ENCODE measurements around the gene MYL2. TPM values are rescaled to one million over a fixed set of nuclear protein-coding genes. Genes with fewer than 3 reads are reported as not detected.

The MYL2 gene
- total RNA-seq, 3 donors from 2014 or later (not counting 1 experiment from before 2014, with no cell fraction given) = not detected

DNA sequence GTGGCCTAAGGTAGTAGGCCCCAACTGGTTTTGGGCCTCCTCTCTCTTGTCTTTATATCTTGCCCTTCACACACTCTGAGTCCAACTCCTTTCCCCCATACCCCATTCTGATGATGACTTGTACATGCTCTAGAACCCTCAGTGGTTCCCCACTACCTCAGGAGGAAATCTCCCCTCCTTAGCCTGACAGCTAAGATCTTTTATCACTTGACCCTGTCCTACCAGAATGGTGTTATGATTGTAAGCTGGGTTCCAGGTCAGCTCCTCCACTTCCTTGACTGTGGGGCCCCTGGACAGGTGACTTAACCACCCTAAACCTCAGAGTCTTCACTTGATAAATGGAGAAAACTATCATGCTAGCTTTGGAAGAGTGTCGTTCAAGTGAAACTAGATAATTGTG is 9.4 kb upstream of the MYL2 start:
- no peaks in the 10 kb centered on the region for H3K4me1 ChIP-seq (ENCODE audit: control insufficient read depth, insufficient read depth, low read length)
- Mint-ChIP-seq H3K36me3 (no peaks in the 10 kb centered on the region), H3K4me1 (no peaks in the 10 kb centered on the region), H3K27ac (no peak overlapping the region), H3K27me3 (ENCODE audit: low read depth in 2 of 2) (peaks cover 0 to 13% of the 10 kb centered on the region in 2 donors), H3K9me3 (no peaks in the 10 kb centered on the region), H3K4me3 (no peak overlapping the region)
- no peaks in the 10 kb centered on the region for H3K9me3 ChIP-seq (ENCODE audit: control insufficient read depth, insufficient read depth, low read length)
- no peaks in the 10 kb centered on the region for H3K36me3 ChIP-seq (ENCODE audit: control insufficient read depth, insufficient read depth, low read length)
- DNase-seq (no peak), ATAC-seq (no peak)
- TF ChIP-seq, protein P1, sequence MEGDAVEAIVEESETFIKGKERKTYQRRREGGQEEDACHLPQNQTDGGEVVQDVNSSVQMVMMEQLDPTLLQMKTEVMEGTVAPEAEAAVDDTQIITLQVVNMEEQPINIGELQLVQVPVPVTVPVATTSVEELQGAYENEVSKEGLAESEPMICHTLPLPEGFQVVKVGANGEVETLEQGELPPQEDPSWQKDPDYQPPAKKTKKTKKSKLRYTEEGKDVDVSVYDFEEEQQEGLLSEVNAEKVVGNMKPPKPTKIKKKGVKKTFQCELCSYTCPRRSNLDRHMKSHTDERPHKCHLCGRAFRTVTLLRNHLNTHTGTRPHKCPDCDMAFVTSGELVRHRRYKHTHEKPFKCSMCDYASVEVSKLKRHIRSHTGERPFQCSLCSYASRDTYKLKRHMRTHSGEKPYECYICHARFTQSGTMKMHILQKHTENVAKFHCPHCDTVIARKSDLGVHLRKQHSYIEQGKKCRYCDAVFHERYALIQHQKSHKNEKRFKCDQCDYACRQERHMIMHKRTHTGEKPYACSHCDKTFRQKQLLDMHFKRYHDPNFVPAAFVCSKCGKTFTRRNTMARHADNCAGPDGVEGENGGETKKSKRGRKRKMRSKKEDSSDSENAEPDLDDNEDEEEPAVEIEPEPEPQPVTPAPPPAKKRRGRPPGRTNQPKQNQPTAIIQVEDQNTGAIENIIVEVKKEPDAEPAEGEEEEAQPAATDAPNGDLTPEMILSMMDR (IDR thresholded peaks at IDR 0.05) = no peak
- no peak overlapping the region for H3K4me3 ChIP-seq (ENCODE audit: low read length)
- intact Hi-C loops (cut with micrococcal nuclease) = no loop called here
- H3K27ac ChIP-seq (ENCODE audit: low read length) = no peak overlapping the region
- 100% methylated on average over 1 of the region's 1 CpG for WGBS (ENCODE audit: insufficient coverage)
- H3K27me3 ChIP-seq (ENCODE audit: control insufficient read depth, insufficient read depth, low read length) = no peaks in the 10 kb centered on the region

DNA sequence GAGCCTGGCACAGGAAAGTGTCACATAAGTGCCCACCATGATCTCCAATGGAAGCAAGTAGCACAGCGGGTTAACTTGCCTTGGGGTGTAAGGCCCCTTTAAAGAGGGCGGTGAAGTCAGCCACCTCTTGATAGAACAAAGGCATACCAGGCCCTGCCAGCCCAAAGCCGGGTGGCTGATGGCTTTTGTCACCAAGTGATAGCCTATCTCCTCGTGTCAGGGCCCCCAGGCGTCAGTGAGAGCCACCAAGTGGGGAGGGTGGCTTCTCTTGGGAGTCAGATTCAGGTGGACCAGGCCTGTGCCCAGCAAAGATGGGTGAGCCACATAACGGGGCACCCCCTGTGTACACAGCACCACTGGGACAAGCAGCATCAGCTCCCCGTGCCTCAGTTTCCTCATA is 8.3 kb upstream of the MYL2 start:
- WGBS (ENCODE audit: insufficient coverage) = 81% methylated on average over 7 of the region's 7 CpGs
- H3K9me3 Mint-ChIP-seq = no peaks in the 10 kb centered on the region
- no peak overlapping the region for H3K4me3 ChIP-seq (ENCODE audit: low read length)

DNA sequence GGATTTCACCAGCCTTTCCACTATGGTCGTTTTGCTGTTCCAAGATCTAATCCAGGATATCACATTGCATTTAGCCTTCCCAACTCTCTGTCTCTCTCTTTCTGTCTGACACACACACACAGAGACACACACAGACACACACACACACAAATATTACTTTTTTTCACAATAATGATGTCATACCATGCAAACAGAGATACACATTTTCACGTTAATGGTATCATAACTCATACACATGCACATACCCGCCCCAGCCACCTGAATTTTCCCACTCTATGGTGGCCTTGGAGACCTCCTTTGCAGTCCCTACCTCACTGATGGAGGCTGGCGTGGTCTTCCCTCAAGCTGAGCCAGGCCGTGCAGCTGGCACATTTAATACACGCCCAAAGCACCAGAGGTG is 7.2 kb upstream of the MYL2 start:
- Histone ChIP-seq H3K27me3 (ENCODE audit: control insufficient read depth, insufficient read depth, low read length) (no peaks in the 10 kb centered on the region), H3K9me3 (ENCODE audit: control insufficient read depth, insufficient read depth, low read length) (no peaks in the 10 kb centered on the region), H3K27ac (ENCODE audit: low read length) (no peak overlapping the region), H3K4me1 (ENCODE audit: control insufficient read depth, insufficient read depth, low read length) (no peaks in the 10 kb centered on the region), H3K36me3 (ENCODE audit: control insufficient read depth, insufficient read depth, low read length) (no peaks in the 10 kb centered on the region), H3K4me3 (ENCODE audit: low read length) (no peak overlapping the region)
- DNase-seq = no peak
- H3K27me3 Mint-ChIP-seq (ENCODE audit: low read depth in 2 of 2) = peaks cover 0 to 12% of the 10 kb centered on the region in 2 donors
- H3K36me3 Mint-ChIP-seq = no peaks in the 10 kb centered on the region
- TF ChIP-seq, protein P1 (IDR thresholded peaks at IDR 0.05) = no peak
- ATAC-seq = no peak
- intact Hi-C loops (cut with micrococcal nuclease) = no loop called here
- no peak overlapping the region for H3K4me3 Mint-ChIP-seq
- WGBS (ENCODE audit: insufficient coverage) = 79% methylated on average over 4 of the region's 6 CpGs
- H3K9me3 Mint-ChIP-seq = no peaks in the 10 kb centered on the region
- no peaks in the 10 kb centered on the region for H3K4me1 Mint-ChIP-seq
- H3K27ac Mint-ChIP-seq = no peak overlapping the region

More for the DNA sequence above, 8.3 kb upstream of the MYL2 start:
- H3K27me3 ChIP-seq (ENCODE audit: control insufficient read depth, insufficient read depth, low read length) = no peaks in the 10 kb centered on the region
- peaks cover 0 to 9% of the 10 kb centered on the region in 2 donors for H3K27me3 Mint-ChIP-seq (ENCODE audit: low read depth in 2 of 2)
- no peak for ATAC-seq
- TF ChIP-seq, protein P1 (IDR thresholded peaks at IDR 0.05) = no peak
- intact Hi-C loops (cut with micrococcal nuclease) = no loop called here
- no peak overlapping the region for H3K27ac Mint-ChIP-seq
- no peak for DNase-seq
- H3K4me1 ChIP-seq (ENCODE audit: control insufficient read depth, insufficient read depth, low read length) = no peaks in the 10 kb centered on the region
- H3K36me3 ChIP-seq (ENCODE audit: control insufficient read depth, insufficient read depth, low read length) = no peaks in the 10 kb centered on the region
- H3K36me3 Mint-ChIP-seq = no peaks in the 10 kb centered on the region
- H3K4me1 Mint-ChIP-seq = no peaks in the 10 kb centered on the region
- no peak overlapping the region for H3K27ac ChIP-seq (ENCODE audit: low read length)
- no peaks in the 10 kb centered on the region for H3K9me3 ChIP-seq (ENCODE audit: control insufficient read depth, insufficient read depth, low read length)
- no peak overlapping the region for H3K4me3 Mint-ChIP-seq

DNA sequence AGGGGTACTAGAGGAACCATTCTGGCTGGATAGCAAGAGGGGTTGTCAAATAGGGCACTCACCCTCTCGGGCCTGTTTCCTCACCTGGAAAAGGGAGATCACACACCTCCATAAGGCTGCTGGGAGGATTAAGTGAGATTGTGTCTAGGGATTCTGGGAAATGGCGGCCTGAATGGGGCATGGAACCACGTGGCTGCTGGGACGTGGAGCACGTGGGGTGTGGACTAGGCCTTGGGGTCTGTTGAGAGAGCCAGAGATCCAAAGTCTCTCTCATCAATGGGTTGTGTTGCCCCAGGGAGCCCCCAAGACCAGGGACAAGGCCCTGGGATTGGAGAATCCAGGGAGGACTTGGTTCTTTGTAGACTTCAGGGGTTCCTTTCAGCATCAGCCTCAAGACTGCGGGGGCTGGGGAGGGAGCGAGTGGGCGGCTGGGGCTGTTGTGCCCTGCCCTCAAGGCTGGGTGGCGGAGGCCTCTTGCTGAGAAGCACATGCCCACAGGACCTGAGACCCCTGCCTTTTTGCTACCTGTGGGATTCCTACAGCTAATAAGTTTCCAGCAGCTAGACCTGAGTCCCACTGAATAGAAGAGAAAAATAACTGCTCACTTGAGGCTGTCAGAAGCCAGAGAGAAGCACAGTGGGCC is 3.4 kb upstream of the MYL2 start:
- TF ChIP-seq, protein P1 (IDR thresholded peaks at IDR 0.05) = no peak
- Histone ChIP-seq H3K4me3 (ENCODE audit: low read length) (no peak overlapping the region), H3K4me1 (ENCODE audit: control insufficient read depth, insufficient read depth, low read length) (no peaks in the 10 kb centered on the region), H3K27me3 (ENCODE audit: control insufficient read depth, insufficient read depth, low read length) (no peaks in the 10 kb centered on the region), H3K9me3 (ENCODE audit: control insufficient read depth, insufficient read depth, low read length) (no peaks in the 10 kb centered on the region), H3K36me3 (ENCODE audit: control insufficient read depth, insufficient read depth, low read length) (no peaks in the 10 kb centered on the region), H3K27ac (ENCODE audit: low read length) (no peak overlapping the region)
- intact Hi-C loops (cut with micrococcal nuclease) = no loop called here
- Mint-ChIP-seq H3K27ac (no peak overlapping the region), H3K27me3 (ENCODE audit: low read depth in 2 of 2) (peaks cover 0 to 15% of the 10 kb centered on the region in 2 donors), H3K9me3 (no peaks in the 10 kb centered on the region), H3K36me3 (no peaks in the 10 kb centered on the region), H3K4me3 (no peak overlapping the region), H3K4me1 (no peaks in the 10 kb centered on the region)
- 92% methylated on average over 9 of the region's 9 CpGs for WGBS (ENCODE audit: insufficient coverage)
- ATAC-seq (no peak), DNase-seq (no peak)
